ENCODE measurements around the gene FIBP. TPM values are rescaled to one million over a fixed set of nuclear protein-coding genes. Genes with fewer than 3 reads are reported as not detected.
"Not testable (repeated sequence)": the region's sequence is repeated elsewhere in the genome, so short reads cannot be mapped to it uniquely, and the experiment has no call there.

FIBP gene
- total and polyA plus RNA-seq, 10 of the 15 experiments (the other 5 are each of a cell fraction or from before 2014, with no cell fraction given): 65.1 to 182 (median 94.6) TPM

DNA sequence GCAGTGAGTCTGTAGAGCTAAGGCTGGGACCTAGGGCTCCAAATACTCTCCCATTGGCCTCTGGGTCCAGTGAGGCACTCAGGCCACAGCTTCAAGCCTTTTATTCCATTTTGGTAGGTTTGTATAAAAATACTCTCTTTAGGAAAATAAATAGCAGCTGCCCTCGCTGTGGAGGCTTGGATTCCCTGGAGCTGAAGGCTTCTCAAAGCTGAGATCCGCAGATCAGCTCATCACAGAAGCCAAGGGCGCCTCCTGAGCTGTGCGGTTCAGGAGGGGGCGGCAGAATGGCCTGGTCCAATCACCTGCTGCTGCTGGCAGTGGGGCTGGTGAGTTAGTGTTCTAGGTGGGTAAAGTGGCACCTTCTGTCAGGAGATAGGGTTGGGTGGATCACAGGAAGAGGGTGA, 3.9 kb upstream of the FIBP start:
- FAIRE-seq; in situ Hi-C loops (cut with MboI); H3K36me3 ChIP-seq (ENCODE audit: control insufficient read depth in 2 of 2, insufficient read depth in 2 of 2, low read length in 1 of 2); BruUV-seq (replicated peaks); H4K20me1 ChIP-seq (ENCODE audit: control insufficient read depth, insufficient read depth); H3K27me3 ChIP-seq (replicated peaks in 1 of 2; ENCODE audit: control insufficient read depth in 2 of 2, insufficient read depth in 2 of 2, low read length in 1 of 2); H2AFZ ChIP-seq (ENCODE audit: control insufficient read depth, low read depth, low read length); DNase-seq (ENCODE audit: low read depth, low spot score); H3K9me3 ChIP-seq (replicated peaks; ENCODE audit: control insufficient read depth, insufficient read depth, low read length): not testable (repeated sequence)
- H3K4me1 ChIP-seq (ENCODE audit: control insufficient read depth, insufficient read depth, low read length): peaks cover 32% of the 10 kb centered on the region
- 8% methylated on average over 5 of the region's 5 CpGs for WGBS (ENCODE audit: insufficient coverage, insufficient replicate concordance, low lambda C conversion rate, missing lambda C conversion rate)
- peak overlapping the region; percentile 94 for H3K9ac ChIP-seq (ENCODE audit: control insufficient read depth, insufficient read depth, low read length)
- peaks cover 54% of the 10 kb centered on the region for H3K79me2 ChIP-seq (ENCODE audit: control insufficient read depth, insufficient read depth, low read length)
- ChIA-PET SMC1A (ENCODE audit: uncharacterized antibody, unreplicated experiment) (interaction anchor here (1.1 to 6.7 kb wide), 4 partner anchors 10 to 97 kb away, joined by 3 to 52 read pairs (median 20); partner anchors contain the start of genes CFL1 and MUS81), POLR2A (interaction anchor here (1.3 to 7.4 kb wide), 9 partner anchors 10 to 253 kb away, joined by 3 to 155 read pairs (median 14); partner anchors contain the start of genes CFL1, FOSL1, MUS81 and SART1), CTCF (interaction anchor here (0.6 to 9.2 kb wide), 14 partner anchors 7 to 181 kb away, joined by 3 to 146 read pairs (median 6); partner anchors contain the start of genes BANF1, CFL1, EIF1AD and FOSL1), RAD21 (ENCODE audit: unreplicated experiment) (interaction anchor here (2.3 to 8.0 kb wide), 5 partner anchors 9 to 70 kb away, joined by 7 to 76 read pairs (median 18); partner anchors contain the start of genes CFL1, FOSL1 and MUS81)
- H3K27ac ChIP-seq (ENCODE audit: control insufficient read depth, insufficient read depth): peak overlapping the region; percentile 90
- peak overlapping the region; percentile 99 for H3K4me2 ChIP-seq (ENCODE audit: control insufficient read depth, insufficient read depth)
- intact Hi-C loops (cut with micrococcal nuclease; ENCODE audit: unreplicated experiment): loop anchor here (5.0 to 10.0 kb wide), 2 partner anchors 35 to 243 kb away; no protein-coding TSS in a partner anchor
- H3K4me3 ChIP-seq: peak overlapping the region; percentile 98
- TF ChIP-seq CREM (IDR thresholded peaks at IDR 0.05; ENCODE audit: low read depth) (0 out of 2 replicates have a peak, but pooled peaks have one; percentile 5), BHLHE40 (IDR thresholded peaks at IDR 0.05; ENCODE audit: borderline replicate concordance in 1 of 2, low read depth in 2 of 2, low read length in 1 of 2) (0 out of 4 replicates have a peak, but pooled peaks of 1 of the 2 experiments have one; percentile 2), NFYB (IDR thresholded peaks at IDR 0.05; ENCODE audit: insufficient read depth, low read depth, low read length) (0 out of 2 replicates have a peak, but pooled peaks have one; percentile 51), NBN (IDR thresholded peaks at IDR 0.05) (0 out of 2 replicates have a peak, but pooled peaks have one; percentile 3)
- ATAC-seq: peak; percentile 5; the same call in 1 of the 3 replicates

Measured in GM12878 (cell line).